Measurements from ENCODE around the gene GNL3.

The GNL3 gene

GRCh38 chr3:52719618-52720017 is 33.8 kb downstream of the GNL3 start:
- TF ChIP-seq POLR2AphosphoS5 (IDR thresholded peaks at IDR 0.05; ENCODE audit: low read depth, low read length), result no peak
- no peak for TF ChIP-seq SIN3A (IDR thresholded peaks at IDR 0.05; ENCODE audit: borderline replicate concordance, insufficient read depth, low read length)
- no peak for TF ChIP-seq FOXP2 (optimal IDR thresholded peaks at IDR 0.05; ENCODE audit: borderline replicate concordance, extremely low read depth, extremely low read length, insufficient read depth)
- no peak for TF ChIP-seq TAF1 (IDR thresholded peaks at IDR 0.05; ENCODE audit: borderline replicate concordance, insufficient read depth, low read length)
- TF ChIP-seq REST (IDR thresholded peaks at IDR 0.05; ENCODE audit: insufficient read depth in 1 of 2, low read depth in 2 of 2, low read length in 2 of 2), result no peak

- TF ChIP-seq REST (IDR thresholded peaks at IDR 0.05; ENCODE audit: insufficient read depth in 1 of 2, low read depth in 2 of 2, low read length in 2 of 2) (no peak), TAF1 (IDR thresholded peaks at IDR 0.05; ENCODE audit: borderline replicate concordance, insufficient read depth, low read length) (no peak), FOXP2 (optimal IDR thresholded peaks at IDR 0.05; ENCODE audit: borderline replicate concordance, extremely low read depth, extremely low read length, insufficient read depth) (no peak)
Measured at GRCh38 chr3:52721002-52721729, 35.3 kb downstream of the GNL3 start.

- TF ChIP-seq SIN3A (IDR thresholded peaks at IDR 0.05; ENCODE audit: borderline replicate concordance, insufficient read depth, low read length) (no peak), REST (IDR thresholded peaks at IDR 0.05; ENCODE audit: insufficient read depth in 1 of 2, low read depth in 2 of 2, low read length in 2 of 2) (no peak), FOXP2 (optimal IDR thresholded peaks at IDR 0.05; ENCODE audit: borderline replicate concordance, extremely low read depth, extremely low read length, insufficient read depth) (no peak), POLR2AphosphoS5 (IDR thresholded peaks at IDR 0.05; ENCODE audit: low read depth, low read length) (no peak), TAF1 (IDR thresholded peaks at IDR 0.05; ENCODE audit: borderline replicate concordance, insufficient read depth, low read length) (no peak)
Measured at GRCh38 chr3:52721730-52722008, 35.8 kb downstream of the GNL3 start.

GRCh38 chr3:52722491-52722890 is 36.7 kb downstream of the GNL3 start:
- TF ChIP-seq SIN3A (IDR thresholded peaks at IDR 0.05; ENCODE audit: borderline replicate concordance, insufficient read depth, low read length) (no peak), REST (IDR thresholded peaks at IDR 0.05; ENCODE audit: insufficient read depth in 1 of 2, low read depth in 2 of 2, low read length in 2 of 2) (no peak), FOXP2 (optimal IDR thresholded peaks at IDR 0.05; ENCODE audit: borderline replicate concordance, extremely low read depth, extremely low read length, insufficient read depth) (no peak), POLR2AphosphoS5 (IDR thresholded peaks at IDR 0.05; ENCODE audit: low read depth, low read length) (no peak), TAF1 (IDR thresholded peaks at IDR 0.05; ENCODE audit: borderline replicate concordance, insufficient read depth, low read length) (no peak)

- TF ChIP-seq FOXP2 (optimal IDR thresholded peaks at IDR 0.05; ENCODE audit: borderline replicate concordance, extremely low read depth, extremely low read length, insufficient read depth) (no peak), REST (IDR thresholded peaks at IDR 0.05; ENCODE audit: insufficient read depth in 1 of 2, low read depth in 2 of 2, low read length in 2 of 2) (no peak), SIN3A (IDR thresholded peaks at IDR 0.05; ENCODE audit: borderline replicate concordance, insufficient read depth, low read length) (no peak), POLR2AphosphoS5 (IDR thresholded peaks at IDR 0.05; ENCODE audit: low read depth, low read length) (no peak), TAF1 (IDR thresholded peaks at IDR 0.05; ENCODE audit: borderline replicate concordance, insufficient read depth, low read length) (no peak)
Measured at GRCh38 chr3:52723935-52724334, 38.1 kb downstream of the GNL3 start.

All from PFSK-1 (cell line).